ENCODE results near the gene BEST3.

Gene BEST3

GRCh38 chr12:69630191-69630590, 68.9 kb downstream of the BEST3 start:
- no peaks in the 10 kb centered on the region for H3K4me1 ChIP-seq (ENCODE audit: insufficient read depth, insufficient read length)
- no peak overlapping the region for H3K9ac ChIP-seq (ENCODE audit: insufficient read length, low read depth)
- no peak for DNase-seq (ENCODE audit: low read depth, low spot score)
- H3K4me3 ChIP-seq (ENCODE audit: insufficient read length, low read depth): no peak overlapping the region
- TF ChIP-seq SUZ12 (IDR thresholded peaks at IDR 0.05; ENCODE audit: extremely low read depth, insufficient read depth, insufficient read length): no peak
- no peak for TF ChIP-seq ZNF274 (IDR thresholded peaks at IDR 0.05; ENCODE audit: low read depth, low read length)
- TF ChIP-seq YY1 (IDR thresholded peaks at IDR 0.05; ENCODE audit: insufficient read depth, insufficient read length): no peak
- no peaks in the 10 kb centered on the region for H3K9me3 ChIP-seq (ENCODE audit: insufficient read depth, low read length)
- H3K27me3 ChIP-seq (ENCODE audit: insufficient read depth, insufficient read length): no peaks in the 10 kb centered on the region
- no peaks in the 10 kb centered on the region for H3K36me3 ChIP-seq (ENCODE audit: insufficient read depth, insufficient read length, low read length)

GRCh38 chr12:69627501-69627900, 71.6 kb downstream of the BEST3 start:
- no peak overlapping the region for H3K9ac ChIP-seq (ENCODE audit: insufficient read length, low read depth)
- no peak for DNase-seq (ENCODE audit: low read depth, low spot score)
- no peaks in the 10 kb centered on the region for H3K27me3 ChIP-seq (ENCODE audit: insufficient read depth, insufficient read length)
- TF ChIP-seq SUZ12 (IDR thresholded peaks at IDR 0.05; ENCODE audit: extremely low read depth, insufficient read depth, insufficient read length): no peak
- TF ChIP-seq ZNF274 (IDR thresholded peaks at IDR 0.05; ENCODE audit: low read depth, low read length): no peak
- no peak for TF ChIP-seq YY1 (IDR thresholded peaks at IDR 0.05; ENCODE audit: insufficient read depth, insufficient read length)
- no peaks in the 10 kb centered on the region for H3K36me3 ChIP-seq (ENCODE audit: insufficient read depth, insufficient read length, low read length)
- H3K4me1 ChIP-seq (ENCODE audit: insufficient read depth, insufficient read length): no peaks in the 10 kb centered on the region
- H3K4me3 ChIP-seq (ENCODE audit: insufficient read length, low read depth): no peak overlapping the region
- no peaks in the 10 kb centered on the region for H3K9me3 ChIP-seq (ENCODE audit: insufficient read depth, low read length)

- Histone ChIP-seq H3K9me3 (ENCODE audit: insufficient read depth, low read length) (no peaks in the 10 kb centered on the region), H3K4me1 (ENCODE audit: insufficient read depth, insufficient read length) (no peaks in the 10 kb centered on the region), H3K36me3 (ENCODE audit: insufficient read depth, insufficient read length, low read length) (no peaks in the 10 kb centered on the region), H3K9ac (ENCODE audit: insufficient read length, low read depth) (no peak overlapping the region), H3K27me3 (ENCODE audit: insufficient read depth, insufficient read length) (no peaks in the 10 kb centered on the region), H3K4me3 (ENCODE audit: insufficient read length, low read depth) (no peak overlapping the region)
- DNase-seq (ENCODE audit: low read depth, low spot score): no peak
- no peak for TF ChIP-seq SUZ12 (IDR thresholded peaks at IDR 0.05; ENCODE audit: extremely low read depth, insufficient read depth, insufficient read length)
- TF ChIP-seq ZNF274 (IDR thresholded peaks at IDR 0.05; ENCODE audit: low read depth, low read length): no peak
- no peak for TF ChIP-seq YY1 (IDR thresholded peaks at IDR 0.05; ENCODE audit: insufficient read depth, insufficient read length)
Measured at GRCh38 chr12:69623970-69624369, 75.1 kb downstream of the BEST3 start.

GRCh38 chr12:69621551-69621950, 77.6 kb downstream of the BEST3 start:
- DNase-seq (ENCODE audit: low read depth, low spot score): no peak
- no peak for TF ChIP-seq SUZ12 (IDR thresholded peaks at IDR 0.05; ENCODE audit: extremely low read depth, insufficient read depth, insufficient read length)
- no peak for TF ChIP-seq ZNF274 (IDR thresholded peaks at IDR 0.05; ENCODE audit: low read depth, low read length)
- TF ChIP-seq YY1 (IDR thresholded peaks at IDR 0.05; ENCODE audit: insufficient read depth, insufficient read length): no peak
- Histone ChIP-seq H3K4me1 (ENCODE audit: insufficient read depth, insufficient read length) (no peaks in the 10 kb centered on the region), H3K27me3 (ENCODE audit: insufficient read depth, insufficient read length) (no peaks in the 10 kb centered on the region), H3K9me3 (ENCODE audit: insufficient read depth, low read length) (no peaks in the 10 kb centered on the region), H3K9ac (ENCODE audit: insufficient read length, low read depth) (no peak overlapping the region), H3K4me3 (ENCODE audit: insufficient read length, low read depth) (no peak overlapping the region), H3K36me3 (ENCODE audit: insufficient read depth, insufficient read length, low read length) (no peaks in the 10 kb centered on the region)

GRCh38 chr12:69620921-69621320, 78.2 kb downstream of the BEST3 start:
- no peak overlapping the region for H3K4me3 ChIP-seq (ENCODE audit: insufficient read length, low read depth)
- H3K4me1 ChIP-seq (ENCODE audit: insufficient read depth, insufficient read length): no peaks in the 10 kb centered on the region
- H3K27me3 ChIP-seq (ENCODE audit: insufficient read depth, insufficient read length): no peaks in the 10 kb centered on the region
- H3K36me3 ChIP-seq (ENCODE audit: insufficient read depth, insufficient read length, low read length): no peaks in the 10 kb centered on the region
- no peak overlapping the region for H3K9ac ChIP-seq (ENCODE audit: insufficient read length, low read depth)
- TF ChIP-seq ZNF274 (IDR thresholded peaks at IDR 0.05; ENCODE audit: low read depth, low read length) (no peak), YY1 (IDR thresholded peaks at IDR 0.05; ENCODE audit: insufficient read depth, insufficient read length) (no peak), SUZ12 (IDR thresholded peaks at IDR 0.05; ENCODE audit: extremely low read depth, insufficient read depth, insufficient read length) (no peak)
- DNase-seq (ENCODE audit: low read depth, low spot score): no peak
- H3K9me3 ChIP-seq (ENCODE audit: insufficient read depth, low read length): no peaks in the 10 kb centered on the region

GRCh38 chr12:69620077-69620476, 79.0 kb downstream of the BEST3 start:
- H3K9ac ChIP-seq (ENCODE audit: insufficient read length, low read depth): no peak overlapping the region
- no peaks in the 10 kb centered on the region for H3K4me1 ChIP-seq (ENCODE audit: insufficient read depth, insufficient read length)
- H3K36me3 ChIP-seq (ENCODE audit: insufficient read depth, insufficient read length, low read length): no peaks in the 10 kb centered on the region
- TF ChIP-seq SUZ12 (IDR thresholded peaks at IDR 0.05; ENCODE audit: extremely low read depth, insufficient read depth, insufficient read length) (no peak), YY1 (IDR thresholded peaks at IDR 0.05; ENCODE audit: insufficient read depth, insufficient read length) (no peak), ZNF274 (IDR thresholded peaks at IDR 0.05; ENCODE audit: low read depth, low read length) (no peak)
- DNase-seq (ENCODE audit: low read depth, low spot score): no peak
- no peaks in the 10 kb centered on the region for H3K9me3 ChIP-seq (ENCODE audit: insufficient read depth, low read length)
- H3K27me3 ChIP-seq (ENCODE audit: insufficient read depth, insufficient read length): no peaks in the 10 kb centered on the region
- H3K4me3 ChIP-seq (ENCODE audit: insufficient read length, low read depth): no peak overlapping the region

- TF ChIP-seq ZNF274 (IDR thresholded peaks at IDR 0.05; ENCODE audit: low read depth, low read length) (no peak), YY1 (IDR thresholded peaks at IDR 0.05; ENCODE audit: insufficient read depth, insufficient read length) (no peak), SUZ12 (IDR thresholded peaks at IDR 0.05; ENCODE audit: extremely low read depth, insufficient read depth, insufficient read length) (no peak)
- Histone ChIP-seq H3K9me3 (ENCODE audit: insufficient read depth, low read length) (no peaks in the 10 kb centered on the region), H3K36me3 (ENCODE audit: insufficient read depth, insufficient read length, low read length) (no peaks in the 10 kb centered on the region), H3K4me1 (ENCODE audit: insufficient read depth, insufficient read length) (no peaks in the 10 kb centered on the region), H3K27me3 (ENCODE audit: insufficient read depth, insufficient read length) (no peaks in the 10 kb centered on the region), H3K4me3 (ENCODE audit: insufficient read length, low read depth) (no peak overlapping the region), H3K9ac (ENCODE audit: insufficient read length, low read depth) (no peak overlapping the region)
- no peak for DNase-seq (ENCODE audit: low read depth, low spot score)
Measured at GRCh38 chr12:69619050-69619449, 80.1 kb downstream of the BEST3 start.

Data from NT2/D1 (cell line).